Ovary (tissue), 9 donors: ENCODE measurements around the gene DQX1. TPM values are rescaled to one million over a fixed set of nuclear protein-coding genes. Genes with fewer than 3 reads are reported as not detected.
"Not testable (repeated sequence)": the region's sequence is repeated elsewhere in the genome, so short reads cannot be mapped to it uniquely, and the experiment has no call there.

Experiments used
- DNase-seq, 5 donors: peaks; one replicate each; pipeline ENCODE4 v3.0.0-alpha.2; 2019 to 2020
- H3K27ac ChIP-seq, 2 donors: fragments of 200-600 bp; one replicate each; pipeline versions ENCODE4 v1.5.1 to v1.8.0; 2019 to 2022
- H3K27me3 ChIP-seq: fragments of 200-600 bp; one replicate; pipeline ENCODE4 v1.8.0; 2022
- H3K36me3 ChIP-seq: fragments of 200-600 bp; sonication (generic); one replicate; pipeline ENCODE4 v1.5.1; 2019
- H3K4me1 ChIP-seq: one replicate; pipeline ENCODE4 v1.8.1; 2013; ENCODE audit warnings: mild to moderate bottlenecking, moderate library complexity; ENCODE audit not compliant: insufficient read depth
- H3K4me3 ChIP-seq: fragments of 200-600 bp; sonication (generic); one replicate; pipeline ENCODE4 v1.5.1; 2017
- H3K9me3 ChIP-seq, 2 donors: fragments of 200-600 bp in 1 of 2; sonication (generic) in 1 of 2; one replicate each; pipeline versions ENCODE4 v1.5.1 to v1.8.1; 2013 to 2019; ENCODE audit warnings: mild to moderate bottlenecking in 1 of 2, moderate library complexity in 1 of 2
- EP300 ChIP-seq: sonication (generic); formaldehyde crosslinking; IDR thresholded peaks from one replicate; pipeline ENCODE4 v1.6.1; 2017; ENCODE audit warnings: antibody characterized with exemption
- POLR2A ChIP-seq: fragments of 450-650 bp; IDR thresholded peaks from one replicate; pipeline ENCODE4 v1.6.1; 2017; ENCODE audit warnings: antibody characterized with exemption, mild to moderate bottlenecking, moderate library complexity
- WGBS, 3 donors: extraction: QIAGEN DNeasy Blood & Tissue Kit in 1 of 3; methylation state at CpG; one replicate each; pipeline versions ENCODE4 v1.1.5 to v1.1.7; 2013 to 2017; 5-methylcytosine and 5-hydroxymethylcytosine counted together
- intact Hi-C, 4 donors: fragments of 100-400 bp; cut with DNase I; formaldehyde crosslinking; loops; one replicate each; pipeline versions ENCODE4 v1.11.0 to v1.15.1; 2022 to 2023
- polyA plus RNA-seq, 2 donors: library from polyadenylated mRNA; stranded (reverse); fragments of 200-250 nt in 1 of 2; fragments of 350-450 nt in 1 of 2; fragmentation: Illumina TruSeq in 1 of 2; extraction: RNeasy Lipid Tissue Mini Kit (QIAGEN cat#74804) in 1 of 2; gene quantifications; one replicate each; pipeline ENCODE4 v1.2.3, GENCODE V29; 2013 to 2014
- total RNA-seq, 7 donors: library from RNA; depleted of rRNA in 2 of 7; stranded (reverse); fragments of >200 nt in 2 of 7; fragmentation: NEBNext Ultra II Directional in 3 of 7; extraction: Animal tissue kit (Norgen Biotek cat#: 25700) in 3 of 7; gene quantifications; one replicate each; pipeline versions ENCODE4 v1.1.0 to v1.2.4, GENCODE V29; 2016 to 2023
- TF ChIP-seq, protein P1 (sequence below), 3 donors: fragments of 450-650 bp in 2 of 3; fragments of 200-600 bp in 1 of 3; IDR thresholded peaks; one replicate each; pipeline versions ENCODE4 v1.5.1 to v1.8.0; 2016 to 2022; ENCODE audit warnings: antibody characterized with exemption in 3 of 3, mild to moderate bottlenecking in 1 of 3
- donor health status: DM: no; HTN: no; CAD: no; lungs with moderate emphysema.
- donor health status: DM: no; HTN: no; CAD: no.
- donor health status: Bipolar disorder and iron deficiency.
- donor health status: DM: yes; HTN: yes; CAD: no.
- donor health status: DM: no; HTN: no; CAD: no.
- donor health status: DM: yes; HTN: yes; CAD: no.

The DQX1 gene
- total and polyA plus RNA-seq, 9 donors: 0.06 to 1.1 (median 0.22) TPM; not detected in 5

- Histone ChIP-seq H3K27me3 (no peaks in the 10 kb centered on the region), H3K4me1 (no peaks in the 10 kb centered on the region), H3K9me3 (no peaks in the 10 kb centered on the region), H3K4me3 (no peak overlapping the region), H3K27ac (no peak overlapping the region), H3K36me3 (no peaks in the 10 kb centered on the region)
- 81 to 89% (median 88%) methylated on average over 9 of the region's 9 CpGs for WGBS, 3 donors
- intact Hi-C loops: no loop called here
- no peak for DNase-seq
- TF ChIP-seq EP300 (no peak), POLR2A (no peak)
- TF ChIP-seq, protein P1, sequence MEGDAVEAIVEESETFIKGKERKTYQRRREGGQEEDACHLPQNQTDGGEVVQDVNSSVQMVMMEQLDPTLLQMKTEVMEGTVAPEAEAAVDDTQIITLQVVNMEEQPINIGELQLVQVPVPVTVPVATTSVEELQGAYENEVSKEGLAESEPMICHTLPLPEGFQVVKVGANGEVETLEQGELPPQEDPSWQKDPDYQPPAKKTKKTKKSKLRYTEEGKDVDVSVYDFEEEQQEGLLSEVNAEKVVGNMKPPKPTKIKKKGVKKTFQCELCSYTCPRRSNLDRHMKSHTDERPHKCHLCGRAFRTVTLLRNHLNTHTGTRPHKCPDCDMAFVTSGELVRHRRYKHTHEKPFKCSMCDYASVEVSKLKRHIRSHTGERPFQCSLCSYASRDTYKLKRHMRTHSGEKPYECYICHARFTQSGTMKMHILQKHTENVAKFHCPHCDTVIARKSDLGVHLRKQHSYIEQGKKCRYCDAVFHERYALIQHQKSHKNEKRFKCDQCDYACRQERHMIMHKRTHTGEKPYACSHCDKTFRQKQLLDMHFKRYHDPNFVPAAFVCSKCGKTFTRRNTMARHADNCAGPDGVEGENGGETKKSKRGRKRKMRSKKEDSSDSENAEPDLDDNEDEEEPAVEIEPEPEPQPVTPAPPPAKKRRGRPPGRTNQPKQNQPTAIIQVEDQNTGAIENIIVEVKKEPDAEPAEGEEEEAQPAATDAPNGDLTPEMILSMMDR (IDR thresholded peaks at IDR 0.05): no peak
These were observed 37.2 kb downstream of the DQX1 start for GRCh38 chr2:74488643-74489481.

GRCh38 chr2:74486141-74486540, 39.9 kb downstream of the DQX1 start:
- 87 to 91% (median 90%) methylated on average over 2 of the region's 2 CpGs for WGBS, 3 donors
- TF ChIP-seq, protein P1 (IDR thresholded peaks at IDR 0.05): no peak
- TF ChIP-seq POLR2A: no peak
- no peak for TF ChIP-seq EP300
- Histone ChIP-seq H3K9me3 (no peaks in the 10 kb centered on the region), H3K27ac (no peak overlapping the region), H3K27me3 (no peaks in the 10 kb centered on the region), H3K4me1 (peaks cover 6% of the 10 kb centered on the region), H3K36me3 (no peaks in the 10 kb centered on the region), H3K4me3 (no peak overlapping the region)
- intact Hi-C loops: no loop called here
- DNase-seq: no peak

GRCh38 chr2:74483675-74484164, 42.3 kb downstream of the DQX1 start:
- H3K9me3 ChIP-seq, DNase-seq, H3K36me3 ChIP-seq, H3K4me1 ChIP-seq, H3K27me3 ChIP-seq: not testable (repeated sequence)
- Histone ChIP-seq H3K4me3 (peak overlapping the region; percentile 48), H3K27ac (peak overlapping the region in 1 of 2 donors; percentile 87)
- intact Hi-C loops: loop anchor here in 2 of 4 donors (5.0 kb wide), 2 partner anchors 49 to 104 kb away; no protein-coding TSS in a partner anchor
- 60 to 71% (median 68%) methylated on average over 19 of the region's 19 CpGs for WGBS, 3 donors

DNA sequence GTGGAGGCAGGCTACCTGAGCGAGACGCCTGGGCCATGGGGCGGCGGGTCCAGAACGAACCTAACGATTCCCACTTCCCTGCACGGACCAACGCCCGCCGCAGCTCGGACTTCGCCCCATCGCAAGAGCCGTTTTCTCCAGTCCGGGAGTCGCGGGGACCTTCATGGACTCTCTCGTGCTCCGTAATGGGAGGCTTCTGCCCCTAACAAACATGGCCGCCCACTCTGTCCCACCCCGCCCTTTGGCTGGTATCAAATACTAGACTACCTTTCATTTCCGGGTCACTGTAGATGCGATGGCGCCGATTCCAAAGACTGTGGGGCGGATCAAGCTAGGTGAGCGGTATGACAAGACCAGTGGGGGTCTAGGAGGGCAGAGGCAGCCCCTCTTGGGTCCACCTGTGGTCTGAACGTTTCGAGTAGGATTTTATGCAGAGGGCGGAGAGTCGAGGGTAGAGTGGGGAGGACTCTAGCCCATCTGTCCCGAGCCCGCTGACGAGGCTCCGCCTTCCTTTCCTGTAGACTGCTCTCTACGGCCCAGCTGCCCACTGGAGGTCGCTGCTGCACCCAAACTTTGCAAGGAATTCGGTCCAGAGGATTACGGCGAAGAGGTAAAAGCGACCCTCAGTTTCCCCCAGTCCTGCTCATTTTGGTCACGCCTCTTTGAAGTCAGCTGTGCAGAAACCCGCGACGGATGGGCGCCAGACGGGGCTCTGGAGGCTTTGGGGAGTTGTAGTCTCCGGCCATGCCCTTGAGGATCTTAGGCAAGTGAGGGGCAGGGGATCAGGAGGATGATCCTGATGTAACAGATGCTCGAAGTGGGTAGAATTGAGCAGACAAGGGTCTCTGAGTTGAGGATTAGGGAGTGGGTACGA, 43.0 kb downstream of the DQX1 start, which contains the start of the genes CCDC142 and TTC31:
Gene CCDC142, minus strand, starts transcription at position 198 of the 874 bp plus-strand sequence. Its CDS starts 161 bp downstream, at position 37.
Gene TTC31, plus strand, starts transcription at position 281 of the 874 bp plus-strand sequence. Its CDS starts 15 bp downstream, at position 296.
- no peaks in the 10 kb centered on the region for H3K36me3 ChIP-seq

More for the DNA sequence above, 43.0 kb downstream of the DQX1 start, which contains the start of the genes CCDC142 and TTC31:
- WGBS, 3 donors: 0% methylated on average over 50 of the region's 50 CpGs
- TF ChIP-seq POLR2A (peak; percentile 53), EP300 (peak; percentile 24)
- TF ChIP-seq, protein P1 (IDR thresholded peaks at IDR 0.05): peak; percentile 76 to 87 (median 83)
- H3K9me3 ChIP-seq: no peaks in the 10 kb centered on the region
- peak within 1 kb of the TSS; percentile 86 to 87 for H3K27ac ChIP-seq
- H3K27me3 ChIP-seq: no peaks in the 10 kb centered on the region
- peak; percentile 94 to 97 (median 94) for DNase-seq
- peak within 1 kb of the TSS; percentile 48 for H3K4me3 ChIP-seq
- intact Hi-C loops: loop anchor here in 2 of 4 donors (5.0 kb wide), 2 partner anchors 49 to 104 kb away; no protein-coding TSS in a partner anchor
- peaks cover 8% of the 10 kb centered on the region for H3K4me1 ChIP-seq
